ENCODE data around the gene SLC15A1. TPM values are rescaled to one million over a fixed set of nuclear protein-coding genes. Genes with fewer than 3 reads are reported as not detected.

Gene SLC15A1
- total and polyA plus RNA-seq, 2 experiments from 2014 or later: not detected

DNA sequence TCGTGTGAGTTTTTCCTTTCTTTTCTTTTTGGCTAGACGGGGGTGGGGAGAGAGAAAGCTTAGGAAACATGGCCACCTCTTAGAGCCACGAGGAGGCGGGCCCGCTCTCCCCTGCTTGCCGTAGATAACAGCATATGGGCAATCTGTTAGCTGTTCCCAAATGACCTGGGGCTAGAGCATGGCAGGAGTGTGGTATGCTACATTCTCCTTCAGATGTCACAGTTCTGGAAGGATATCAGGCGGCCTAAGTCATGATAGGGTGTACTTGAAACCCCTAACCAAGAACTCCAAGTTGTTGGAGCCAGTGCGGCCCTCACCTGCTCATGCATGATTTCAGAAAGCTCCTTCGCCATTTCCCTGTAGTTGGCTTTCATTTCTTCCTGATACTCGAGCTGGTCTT, 44.3 kb upstream of the SLC15A1 start:
- Histone ChIP-seq H3K4me1 (ENCODE audit: low read depth) (no peaks in the 10 kb centered on the region), H3K4me3 (no peak overlapping the region), H3K36me3 (peaks cover 29% of the 10 kb centered on the region), H3K9me3 (ENCODE audit: low read depth) (no peaks in the 10 kb centered on the region), H3K27me3 (no peaks in the 10 kb centered on the region), H3K27ac (no peak overlapping the region)
- no peak for DNase-seq (ENCODE audit: low read depth in 1 of 2, low spot score in 1 of 2)
- no peak for TF ChIP-seq CTCF (IDR thresholded peaks at IDR 0.05; ENCODE audit: low read depth, low read length)

GRCh38 chr13:98796191-98796590, 43.7 kb upstream of the SLC15A1 start:
- no peak for DNase-seq (ENCODE audit: low read depth in 1 of 2, low spot score in 1 of 2)
- Histone ChIP-seq H3K4me3 (no peak overlapping the region), H3K27ac (no peak overlapping the region), H3K27me3 (no peaks in the 10 kb centered on the region), H3K4me1 (ENCODE audit: low read depth) (no peaks in the 10 kb centered on the region), H3K36me3 (peaks cover 29% of the 10 kb centered on the region), H3K9me3 (ENCODE audit: low read depth) (no peaks in the 10 kb centered on the region)
- no peak for TF ChIP-seq CTCF (IDR thresholded peaks at IDR 0.05; ENCODE audit: low read depth, low read length)

DNA sequence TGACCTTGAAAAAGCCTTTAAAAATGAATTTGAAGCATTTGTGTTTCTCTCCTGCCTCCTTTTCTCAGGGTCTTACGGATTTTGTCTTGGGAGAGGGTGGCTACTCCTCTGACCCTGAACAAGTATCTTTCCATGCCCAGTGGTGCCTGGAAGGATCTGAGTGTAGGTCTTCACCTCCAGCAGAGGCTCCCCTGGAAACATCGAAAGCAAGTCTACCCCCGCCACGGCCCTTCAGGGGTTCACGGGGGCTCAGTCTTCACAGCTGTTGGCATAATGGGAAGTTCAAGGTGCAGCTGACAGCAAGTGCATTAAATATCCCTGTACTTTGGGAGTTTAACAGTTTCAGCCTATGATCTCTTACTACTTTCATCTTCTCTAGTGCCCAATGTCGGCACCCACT, 42.7 kb upstream of the SLC15A1 start:
- no peak for TF ChIP-seq CTCF (IDR thresholded peaks at IDR 0.05; ENCODE audit: low read depth, low read length)
- Histone ChIP-seq H3K4me3 (no peak overlapping the region), H3K27me3 (no peaks in the 10 kb centered on the region), H3K9me3 (ENCODE audit: low read depth) (no peaks in the 10 kb centered on the region), H3K36me3 (peaks cover 29% of the 10 kb centered on the region), H3K4me1 (ENCODE audit: low read depth) (no peaks in the 10 kb centered on the region), H3K27ac (no peak overlapping the region)
- no peak for DNase-seq (ENCODE audit: low read depth in 1 of 2, low spot score in 1 of 2)

GRCh38 chr13:98794498-98794897, 42.0 kb upstream of the SLC15A1 start:
- Histone ChIP-seq H3K27me3 (no peaks in the 10 kb centered on the region), H3K36me3 (peaks cover 25% of the 10 kb centered on the region), H3K4me1 (ENCODE audit: low read depth) (no peaks in the 10 kb centered on the region), H3K9me3 (ENCODE audit: low read depth) (no peaks in the 10 kb centered on the region), H3K27ac (no peak overlapping the region), H3K4me3 (no peak overlapping the region)
- no peak for DNase-seq (ENCODE audit: low read depth in 1 of 2, low spot score in 1 of 2)
- no peak for TF ChIP-seq CTCF (IDR thresholded peaks at IDR 0.05; ENCODE audit: low read depth, low read length)

GRCh38 chr13:98792785-98793495, 40.5 kb upstream of the SLC15A1 start:
- no peak for TF ChIP-seq CTCF (IDR thresholded peaks at IDR 0.05; ENCODE audit: low read depth, low read length)
- Histone ChIP-seq H3K4me1 (ENCODE audit: low read depth) (no peaks in the 10 kb centered on the region), H3K27me3 (no peaks in the 10 kb centered on the region), H3K36me3 (peaks cover 16% of the 10 kb centered on the region), H3K4me3 (no peak overlapping the region), H3K9me3 (ENCODE audit: low read depth) (no peaks in the 10 kb centered on the region), H3K27ac (no peak overlapping the region)
- no peak for DNase-seq (ENCODE audit: low read depth in 1 of 2, low spot score in 1 of 2)

All from cardiac muscle cell (in vitro differentiated cells and primary cell).